Hematopoietic multipotent progenitor cell treated with erythropoietin and hydrocortisone succinate and interleukin-3 and kit ligand, for 17 days (in vitro differentiated cells): ENCODE data around the gene FIGLA.
"Not testable (repeated sequence)": the region's sequence is repeated elsewhere in the genome, so short reads cannot be mapped to it uniquely, and the experiment has no call there.

Experiments
- DNase-seq: peaks from one replicate; pipeline ENCODE4 v3.0.0-alpha.2; 2015; ENCODE audit warnings: low spot score

Gene FIGLA

GRCh38 chr2:70746094-70746974, 44.1 kb downstream of the FIGLA start:
- DNase-seq: no peak

GRCh38 chr2:70745276-70745825, 45.1 kb downstream of the FIGLA start:
- DNase-seq: no peak

- no peak for DNase-seq
Measured at GRCh38 chr2:70744397-70744796, 46.0 kb downstream of the FIGLA start.

- no peak for DNase-seq
Measured at GRCh38 chr2:70743677-70744076, 46.8 kb downstream of the FIGLA start.

GRCh38 chr2:70743068-70743467, 47.4 kb downstream of the FIGLA start:
- DNase-seq: no peak

GRCh38 chr2:70739492-70739891, 51.0 kb downstream of the FIGLA start:
- not testable (repeated sequence) for DNase-seq

GRCh38 chr2:70738159-70738558, 52.3 kb downstream of the FIGLA start:
- no peak for DNase-seq

- no peak for DNase-seq
Measured at GRCh38 chr2:70735071-70735470, 55.4 kb downstream of the FIGLA start.

GRCh38 chr2:70733646-70734180, 56.7 kb downstream of the FIGLA start:
- no peak for DNase-seq

GRCh38 chr2:70732766-70733645, 57.4 kb downstream of the FIGLA start:
- no peak for DNase-seq

GRCh38 chr2:70730730-70731129, 59.7 kb downstream of the FIGLA start:
- no peak for DNase-seq

GRCh38 chr2:70729647-70730046, 60.8 kb downstream of the FIGLA start:
- DNase-seq: no peak

GRCh38 chr2:70728128-70728527, 62.3 kb downstream of the FIGLA start:
- no peak for DNase-seq
